GM12892 (cell line): ENCODE results near the gene DZIP1.

Experiments used
- DNase-seq: peaks from one replicate; pipeline ENCODE4 v3.0.0; 2011; ENCODE audit not compliant: insufficient read length
- FAIRE-seq: peaks from 2 replicates; lab custom pipeline; 2011; peaks lifted over from hg19 to GRCh38; lab: Jason Lieb, UNC
- POLR2A ChIP-seq: IDR thresholded peaks from 2 replicates; pipeline ENCODE4 v1.6.1; 2011; ENCODE audit warnings: low read depth, low read length, control low read depth
- POLR2AphosphoS5 ChIP-seq: IDR thresholded peaks from 2 replicates; pipeline ENCODE4 v1.6.1; 2011; ENCODE audit warnings: low read depth, low read length, control low read depth
- TAF1 ChIP-seq: IDR thresholded peaks from 2 replicates; pipeline ENCODE4 v1.6.1; 2011; ENCODE audit warnings: low read depth, mild to moderate bottlenecking, control low read depth, low read length, borderline replicate concordance

Gene DZIP1

GRCh38 chr13:95615539-95615938, 29.0 kb downstream of the DZIP1 start:
- DNase-seq, result no peak
- TF ChIP-seq TAF1 (no peak), POLR2AphosphoS5 (no peak), POLR2A (no peak)
- no peak for FAIRE-seq

DNA sequence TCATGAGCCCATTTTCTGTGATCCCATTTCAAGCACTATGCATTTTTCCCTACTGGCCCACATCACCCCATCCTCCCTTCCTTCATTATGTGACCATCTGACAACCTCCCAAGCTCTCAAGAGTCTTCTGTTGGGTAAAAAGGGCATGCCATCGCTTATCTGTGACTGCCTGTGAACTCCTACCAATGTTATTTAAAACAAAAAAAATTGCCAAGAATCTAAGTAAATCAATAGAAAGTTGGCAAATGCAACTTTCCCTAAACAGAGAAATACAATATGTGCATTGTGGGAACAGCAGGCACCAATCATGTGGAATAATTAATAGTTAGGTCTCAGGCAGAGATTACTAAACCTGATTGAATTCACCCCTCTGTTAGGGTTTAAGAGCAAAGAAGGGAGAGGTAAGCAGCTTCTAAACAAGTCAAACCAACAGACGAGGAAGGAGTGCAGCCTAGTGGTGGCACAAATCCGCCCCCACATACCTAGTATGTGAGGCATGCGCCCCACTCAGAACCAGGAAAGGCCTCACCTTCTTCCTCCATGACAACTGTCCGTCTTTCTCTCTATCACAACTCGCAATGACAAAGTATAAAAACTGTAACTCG, 29.8 kb downstream of the DZIP1 start:
- FAIRE-seq, result no peak
- no peak for DNase-seq
- TF ChIP-seq POLR2AphosphoS5 (no peak), TAF1 (no peak), POLR2A (no peak)

GRCh38 chr13:95608640-95609323, 35.7 kb downstream of the DZIP1 start:
- DNase-seq (no peak), FAIRE-seq (no peak)
- TF ChIP-seq POLR2AphosphoS5, result no peak
- no peak for TF ChIP-seq TAF1
- no peak for TF ChIP-seq POLR2A

DNA sequence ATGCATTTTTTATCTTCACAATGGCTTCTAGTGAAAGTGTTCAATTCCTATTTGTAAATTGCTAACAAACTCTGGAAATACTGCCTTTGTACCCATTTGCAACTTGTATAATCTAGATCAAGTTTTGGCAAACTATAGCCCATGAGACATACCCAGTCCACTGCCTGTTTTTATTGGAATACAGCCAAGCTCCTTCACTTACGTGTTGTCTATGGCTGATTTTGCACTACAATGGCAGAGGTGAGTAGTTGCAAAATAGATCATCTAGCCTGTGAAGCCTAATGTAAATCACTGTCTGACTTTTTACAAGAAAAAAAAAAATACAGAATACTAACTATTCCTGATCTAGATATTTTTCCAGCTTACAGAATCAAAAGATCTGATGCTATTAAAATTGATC, 37.1 kb downstream of the DZIP1 start:
- FAIRE-seq (no peak), DNase-seq (no peak)
- TF ChIP-seq POLR2A, result no peak
- no peak for TF ChIP-seq TAF1
- TF ChIP-seq POLR2AphosphoS5, result no peak

DNA sequence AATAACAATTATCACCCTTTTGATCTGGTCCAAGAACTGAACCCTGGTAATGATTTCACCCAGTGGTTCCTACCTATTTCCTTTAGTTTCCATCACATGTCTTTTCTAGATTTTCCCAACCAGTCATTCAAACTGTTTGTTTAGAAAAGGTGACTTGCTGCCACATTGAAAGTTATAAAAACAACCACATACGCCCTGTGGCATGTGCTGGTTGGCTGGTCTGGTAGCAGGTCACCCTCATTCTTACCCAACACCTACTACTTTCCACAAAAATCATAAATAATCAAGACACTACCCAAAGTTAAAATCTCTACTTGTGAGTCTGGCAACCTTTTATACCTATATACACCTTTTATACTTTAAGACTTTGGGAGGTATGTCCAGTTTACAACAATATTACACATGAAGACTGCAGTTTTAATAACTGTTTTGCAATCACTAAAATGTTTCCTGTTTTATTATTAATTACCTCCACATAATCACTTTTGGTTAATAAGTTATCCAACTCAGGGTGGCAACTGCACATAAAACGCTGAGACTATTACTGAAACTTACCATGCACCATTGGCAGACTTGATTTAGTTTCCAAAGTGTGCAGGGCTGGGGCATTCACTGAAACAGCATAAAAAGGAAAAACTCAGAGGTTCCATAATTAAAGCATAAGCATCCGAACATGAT, 38.9 kb downstream of the DZIP1 start:
- DNase-seq (no peak), FAIRE-seq (no peak)
- no peak for TF ChIP-seq POLR2AphosphoS5

GRCh38 chr13:95604556-95604915, 40.0 kb downstream of the DZIP1 start:
- FAIRE-seq (no peak), DNase-seq (no peak)
- TF ChIP-seq TAF1, result no peak
- no peak for TF ChIP-seq POLR2AphosphoS5
- TF ChIP-seq POLR2A, result no peak

DNA sequence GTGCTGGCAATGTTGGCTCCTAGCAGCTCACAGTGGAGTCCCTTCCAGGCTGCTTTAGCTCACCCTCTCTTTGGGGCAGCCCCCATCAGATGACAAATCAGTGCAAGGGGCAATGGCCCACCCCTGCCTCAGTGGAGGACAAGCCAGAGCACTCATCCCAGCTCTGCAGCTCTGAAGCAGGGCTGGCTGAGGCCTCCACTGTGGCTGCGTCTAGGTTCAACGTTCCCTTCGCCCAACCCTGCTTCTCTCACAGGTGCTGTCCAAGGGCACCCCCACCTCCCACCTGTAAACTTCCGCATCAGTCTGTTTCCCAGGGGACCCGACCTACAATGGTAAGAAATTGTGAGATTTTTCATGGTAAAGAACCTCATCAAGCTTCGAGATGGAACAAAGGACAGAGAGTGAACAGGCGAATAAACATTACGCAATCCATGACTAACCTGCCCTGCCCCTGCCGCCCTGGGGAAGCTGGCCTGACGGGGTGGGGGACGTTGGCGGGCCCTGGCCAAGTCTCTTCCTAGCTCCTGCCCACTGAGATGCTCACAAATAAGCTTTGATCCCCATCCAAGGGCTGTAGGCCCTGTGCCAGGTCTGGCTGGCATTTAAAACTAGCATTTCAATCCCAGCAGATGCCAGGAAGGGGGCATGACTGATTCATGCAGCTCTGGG, 40.5 kb downstream of the DZIP1 start:
- TF ChIP-seq POLR2A (no peak), POLR2AphosphoS5 (no peak), TAF1 (no peak)
- no peak for FAIRE-seq
- DNase-seq, result no peak

DNA sequence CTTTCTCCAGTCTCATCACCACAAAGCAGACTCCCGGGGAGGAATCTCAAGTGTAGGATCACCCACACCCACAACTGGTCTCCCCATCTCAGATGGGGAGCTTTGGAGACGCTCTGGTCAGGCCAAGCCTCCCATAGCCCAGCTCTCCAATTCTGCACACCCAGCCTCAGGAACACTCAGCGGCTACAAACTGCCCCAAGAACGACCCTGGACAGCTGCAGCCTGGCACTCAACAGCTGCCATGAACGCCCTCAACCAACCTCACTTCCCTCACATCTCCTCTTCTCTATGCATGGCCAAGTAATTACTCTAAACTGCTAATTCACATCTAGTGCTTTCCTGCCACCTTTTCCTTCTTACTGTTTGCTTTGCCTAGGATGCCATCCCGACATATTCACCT, 42.6 kb downstream of the DZIP1 start:
- TF ChIP-seq TAF1, result no peak
- no peak for TF ChIP-seq POLR2AphosphoS5
- TF ChIP-seq POLR2A, result no peak
- no peak for FAIRE-seq
- no peak for DNase-seq

DNA sequence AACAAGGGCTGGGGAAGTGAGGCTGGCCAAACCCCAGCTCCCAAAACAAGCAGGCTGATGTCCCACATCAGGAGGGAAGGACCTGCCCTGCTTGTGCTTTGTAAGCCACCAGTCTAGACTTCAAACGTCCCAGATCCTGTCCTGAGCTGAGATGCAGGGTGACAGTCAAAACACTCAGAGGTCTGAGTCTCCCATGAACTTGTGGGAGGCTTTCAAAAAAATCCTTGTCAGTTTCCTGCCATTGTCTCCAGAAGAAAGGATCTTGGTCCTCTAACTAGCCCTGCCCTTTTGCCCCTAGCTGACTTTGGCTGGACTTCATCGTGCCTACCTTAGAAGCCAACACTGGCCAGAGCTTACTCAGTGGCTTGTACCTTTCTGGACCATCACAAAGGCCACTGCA, 43.3 kb downstream of the DZIP1 start:
- TF ChIP-seq POLR2AphosphoS5 (no peak), POLR2A (no peak), TAF1 (no peak)
- DNase-seq (no peak), FAIRE-seq (no peak)

- FAIRE-seq (no peak), DNase-seq (no peak)
- TF ChIP-seq POLR2A (no peak), POLR2AphosphoS5 (no peak), TAF1 (no peak)
These were observed 47.8 kb downstream of the DZIP1 start for GRCh38 chr13:95596701-95597100.

DNA sequence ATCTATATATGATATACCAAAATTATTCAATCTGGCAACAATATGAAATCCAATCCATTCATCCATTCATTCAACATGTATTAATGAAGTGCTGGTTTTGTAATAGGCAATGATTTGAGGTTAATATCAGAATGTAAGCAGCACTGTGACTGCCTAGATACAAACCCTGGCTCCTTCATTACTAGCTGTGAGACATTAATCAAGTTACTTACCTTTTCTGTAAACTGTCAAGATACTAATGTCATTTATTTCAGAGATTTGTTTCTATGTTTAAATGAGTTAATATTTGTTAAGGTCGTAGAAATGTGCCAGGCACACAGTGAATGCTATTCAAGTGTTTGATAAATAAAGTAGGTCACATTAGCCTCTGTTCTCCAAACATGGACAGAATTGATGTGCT, 51.0 kb downstream of the DZIP1 start:
- TF ChIP-seq TAF1, result no peak
- no peak for TF ChIP-seq POLR2A
- no peak for TF ChIP-seq POLR2AphosphoS5
- FAIRE-seq, result no peak
- no peak for DNase-seq
